GM12801 (cell line): ENCODE results near the gene NXPH4.

Experiments
- CTCF ChIP-seq: IDR thresholded peaks from one replicate; pipeline ENCODE4 v1.5.1; 2011; ENCODE audit warnings: control low read depth; ENCODE audit not compliant: insufficient read length; ENCODE audit errors: extremely low read depth

NXPH4 gene

DNA sequence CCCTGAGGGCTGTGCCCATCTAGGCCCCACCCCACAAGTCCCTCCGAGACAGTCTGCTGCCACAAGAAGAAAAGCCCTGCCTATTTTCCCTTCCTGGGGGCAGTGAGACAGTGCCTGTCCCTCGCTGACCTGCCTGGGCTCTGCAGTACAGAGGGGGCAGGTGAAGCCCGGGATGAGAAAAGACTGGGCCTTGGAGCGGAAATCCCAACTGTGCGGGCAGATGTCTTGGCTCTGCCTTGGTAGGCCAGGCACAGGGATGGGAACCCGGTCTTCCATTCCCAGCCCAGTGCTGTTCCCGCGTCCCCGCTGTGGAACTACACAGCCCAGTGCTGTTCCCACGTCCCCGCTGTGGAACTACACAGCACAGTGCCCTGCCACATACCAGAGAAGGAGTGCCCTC is 12.8 kb upstream of the NXPH4 start:
- TF ChIP-seq CTCF: no peak

DNA sequence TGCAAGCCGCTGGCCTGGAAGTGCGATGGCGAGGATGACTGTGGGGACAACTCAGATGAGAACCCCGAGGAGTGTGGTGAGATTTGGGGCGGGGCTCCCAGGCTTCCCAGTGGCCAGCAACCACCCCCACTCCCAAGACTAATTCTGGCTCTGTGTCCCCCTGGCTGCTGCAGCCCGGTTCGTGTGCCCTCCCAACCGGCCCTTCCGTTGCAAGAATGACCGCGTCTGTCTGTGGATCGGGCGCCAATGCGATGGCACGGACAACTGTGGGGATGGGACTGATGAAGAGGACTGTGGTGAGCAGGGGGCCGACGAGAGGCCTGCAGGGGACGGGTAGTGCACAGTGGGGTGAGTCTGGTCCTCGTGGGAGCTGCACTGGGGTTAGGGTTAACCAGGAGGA is 12.1 kb upstream of the NXPH4 start:
- no peak for TF ChIP-seq CTCF

DNA sequence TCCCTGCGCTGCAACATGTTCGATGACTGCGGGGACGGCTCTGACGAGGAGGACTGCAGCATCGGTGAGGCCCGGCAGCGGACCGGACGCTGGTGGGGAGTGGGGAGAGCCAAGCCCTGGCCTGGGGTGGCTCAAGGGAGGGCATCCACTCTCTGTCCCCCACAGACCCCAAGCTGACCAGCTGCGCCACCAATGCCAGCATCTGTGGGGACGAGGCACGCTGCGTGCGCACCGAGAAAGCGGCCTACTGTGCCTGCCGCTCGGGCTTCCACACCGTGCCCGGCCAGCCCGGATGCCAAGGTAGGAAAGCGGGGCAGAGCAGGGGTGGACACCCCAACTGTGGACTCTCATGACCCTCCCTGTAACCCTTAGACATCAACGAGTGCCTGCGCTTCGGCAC is 11.4 kb upstream of the NXPH4 start:
- TF ChIP-seq CTCF: no peak

- TF ChIP-seq CTCF: no peak
Observed at GRCh38 chr12:57205931-57206330, 10.7 kb upstream of the NXPH4 start.

DNA sequence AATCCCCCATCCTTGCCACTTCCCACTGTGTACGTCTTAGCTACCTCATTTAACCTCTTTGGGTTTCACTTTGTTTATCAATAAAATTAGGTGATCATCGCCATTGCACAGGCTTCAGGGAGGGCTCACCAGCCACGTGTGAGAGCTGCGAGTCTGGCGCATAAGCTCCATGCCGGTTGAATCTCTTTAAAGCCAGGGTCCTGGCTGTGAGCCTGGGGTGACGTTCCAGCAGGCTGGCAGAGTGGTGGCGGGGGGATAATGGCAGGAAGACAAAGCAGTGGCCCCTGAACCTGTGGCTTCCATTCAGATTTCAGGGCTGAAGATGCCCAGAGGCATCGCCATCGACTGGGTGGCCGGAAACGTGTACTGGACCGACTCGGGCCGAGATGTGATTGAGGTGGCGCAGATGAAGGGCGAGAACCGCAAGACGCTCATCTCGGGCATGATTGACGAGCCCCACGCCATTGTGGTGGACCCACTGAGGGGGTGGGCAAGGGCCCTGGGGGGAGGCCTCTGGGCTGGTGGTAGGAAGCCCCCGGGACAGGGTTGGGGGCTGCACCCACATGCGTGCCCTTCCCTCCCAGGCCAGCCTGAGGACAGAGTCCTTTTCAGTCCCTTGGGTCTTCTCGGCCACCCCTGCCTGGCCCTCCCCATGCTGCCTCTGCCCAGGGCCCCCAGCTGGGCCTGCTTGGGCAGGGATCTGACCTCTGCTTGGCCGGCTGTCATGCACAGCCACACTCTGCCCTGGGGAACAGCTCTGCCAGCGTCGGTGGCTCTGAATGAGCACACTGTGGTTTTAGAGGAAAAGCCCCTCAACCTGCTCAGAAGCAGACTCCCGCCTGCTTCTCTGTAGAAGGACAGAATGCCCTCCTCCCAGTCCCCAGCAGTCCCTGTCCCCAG is 8.6 kb upstream of the NXPH4 start:
- no peak for TF ChIP-seq CTCF

DNA sequence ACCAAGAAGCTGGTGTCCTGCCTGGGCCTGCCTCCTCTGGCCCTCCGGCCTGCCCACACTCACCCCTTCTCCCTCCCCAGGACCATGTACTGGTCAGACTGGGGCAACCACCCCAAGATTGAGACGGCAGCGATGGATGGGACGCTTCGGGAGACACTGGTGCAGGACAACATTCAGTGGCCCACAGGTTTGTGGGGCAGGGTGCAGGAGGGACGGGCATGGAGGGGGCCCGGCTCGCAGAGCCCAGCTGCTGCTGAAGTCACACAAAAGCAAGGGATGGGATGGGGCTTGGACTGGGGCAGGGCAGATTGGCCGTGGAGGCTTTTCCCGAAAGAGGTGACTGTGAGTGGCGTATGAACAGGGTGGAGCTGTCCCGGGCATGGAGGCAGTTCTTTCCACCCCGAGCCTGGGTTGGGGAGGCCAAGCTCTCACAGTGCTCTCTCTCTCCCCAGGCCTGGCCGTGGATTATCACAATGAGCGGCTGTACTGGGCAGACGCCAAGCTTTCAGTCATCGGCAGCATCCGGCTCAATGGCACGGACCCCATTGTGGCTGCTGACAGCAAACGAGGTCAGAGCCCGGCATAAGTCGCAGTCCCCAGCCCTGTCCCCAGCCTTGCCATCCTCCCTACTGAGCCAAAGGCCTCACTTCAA is 7.8 kb upstream of the NXPH4 start:
- no peak for TF ChIP-seq CTCF

- no peak for TF ChIP-seq CTCF
Observed at GRCh38 chr12:57209916-57210315, 6.7 kb upstream of the NXPH4 start.
